CD4-positive, alpha-beta memory T cell (primary cell): ENCODE results near the gene C2orf68. TPM values are rescaled to one million over a fixed set of nuclear protein-coding genes. Genes with fewer than 3 reads are reported as not detected.

Source experiments
- CTCF ChIA-PET: fragments of 350-600 bp; sonication (Branson Sonifier 250); formaldehyde crosslinking; loops from one replicate; lab custom pipeline; 2021; ENCODE audit warnings: inconsistent platforms; ENCODE audit not compliant: partially characterized antibody; lab: Charles Lee
- POLR2A ChIA-PET: fragments of 350-600 bp; sonication (Branson Sonifier 250); formaldehyde crosslinking; loops from one replicate; lab custom pipeline; 2021; ENCODE audit not compliant: partially characterized antibody; lab: Charles Lee
- DNase-seq, 5 donors: peaks; one replicate each; pipeline versions ENCODE4 v3.0.0 to v3.0.0-alpha.2; 2020 to 2022; ENCODE audit warnings: mixed read lengths in 1 of 5
- H3K27ac ChIP-seq: one replicate; pipeline ENCODE4 v1.7.0; 2013; ENCODE audit warnings: low read depth, low read length
- H3K27me3 ChIP-seq: 2 replicates; pipeline ENCODE4 v1.7.0; 2013; ENCODE audit warnings: mild to moderate bottlenecking, low read length, moderate library complexity; ENCODE audit not compliant: insufficient read depth
- H3K36me3 ChIP-seq: 2 replicates; pipeline ENCODE4 v1.7.0; 2013; ENCODE audit warnings: mild to moderate bottlenecking, low read length, moderate library complexity; ENCODE audit not compliant: insufficient read depth
- H3K4me1 ChIP-seq: 2 replicates; pipeline ENCODE4 v1.7.0; 2013; ENCODE audit warnings: mild to moderate bottlenecking, low read length, moderate library complexity; ENCODE audit not compliant: insufficient read depth
- H3K4me3 ChIP-seq, 2 donors: one replicate each; pipeline ENCODE4 v1.7.0; 2013; ENCODE audit warnings: low read length in 2 of 2, mild to moderate bottlenecking in 1 of 2
- H3K9me3 ChIP-seq, 2 donors: one replicate each; pipeline ENCODE4 v1.7.0; 2013; ENCODE audit warnings: low read length in 2 of 2, control low read depth in 1 of 2; ENCODE audit not compliant: control insufficient read depth in 1 of 2
- H3K27ac Mint-ChIP-seq, 7 donors: one replicate each; pipeline ENCODE4 v1.8.0; 2020 to 2021; ENCODE audit warnings: mixed read lengths in 7 of 7, mild to moderate bottlenecking in 6 of 7, inconsistent platforms in 3 of 7, moderate library complexity in 3 of 7
- H3K27me3 Mint-ChIP-seq, 2 donors: one replicate each; pipeline ENCODE4 v1.8.0; 2020 to 2021; ENCODE audit warnings: mixed read lengths in 2 of 2
- H3K36me3 Mint-ChIP-seq, 2 donors: one replicate each; pipeline ENCODE4 v1.8.0; 2020 to 2021; ENCODE audit warnings: mixed read lengths in 2 of 2, inconsistent platforms in 1 of 2, mild to moderate bottlenecking in 1 of 2
- H3K4me1 Mint-ChIP-seq, 4 donors: one replicate each; pipeline ENCODE4 v1.8.0; 2020 to 2021; ENCODE audit warnings: mixed read lengths in 4 of 4, mild to moderate bottlenecking in 1 of 4
- H3K4me3 Mint-ChIP-seq, 8 donors: one replicate each; pipeline ENCODE4 v1.8.0; 2020 to 2021; ENCODE audit warnings: mixed read lengths in 8 of 8, mild to moderate bottlenecking in 7 of 8, moderate library complexity in 6 of 8, inconsistent platforms in 3 of 8
- H3K9me3 Mint-ChIP-seq, 8 donors: one replicate each; pipeline ENCODE4 v1.8.0; 2020 to 2021; ENCODE audit warnings: mixed read lengths in 8 of 8, mild to moderate bottlenecking in 5 of 8, inconsistent platforms in 3 of 8, moderate library complexity in 1 of 8
- intact Hi-C: fragments of 100-400 bp; cut with micrococcal nuclease; formaldehyde crosslinking; loops from one replicate; pipeline ENCODE4 v1.15.1; 2023
- polyA plus RNA-seq, 2 donors: library from polyadenylated mRNA; unstranded; fragments of 300-500 nt; fragmentation: Illumina TruSeq; gene quantifications; one replicate each; pipeline ENCODE4 v1.2.3, GENCODE V29; 2021
- total RNA-seq, 2 experiments: library from RNA; stranded (reverse); gene quantifications; one replicate each; pipeline ENCODE4 v1.2.3, GENCODE V29; 2021

The C2orf68 gene
- total and polyA plus RNA-seq, 4 experiments from 2014 or later: 16.9 to 89.9 (median 53.3) TPM

- Histone ChIP-seq H3K36me3 (no peaks in the 10 kb centered on the region), H3K4me1 (peaks cover 25% of the 10 kb centered on the region), H3K9me3 (no peaks in the 10 kb centered on the region), H3K27ac (no peak overlapping the region), H3K4me3 (no peak overlapping the region), H3K27me3 (no peaks in the 10 kb centered on the region)
- ChIA-PET CTCF (interaction anchor here (0.6 kb wide), 1 partner anchor 206 kb away, joined by 3 read pairs; no protein-coding TSS in a partner anchor), POLR2A (interaction anchor here (1.4 to 1.7 kb wide), 3 partner anchors 9 to 20 kb away, joined by 5 to 7 read pairs (median 5); partner anchors contain the start of genes C2orf68 and TMEM150A)
- DNase-seq: no peak
- peak overlapping the region in 1 of 8 donors; percentile 55 for H3K4me3 Mint-ChIP-seq
- no peaks in the 10 kb centered on the region for H3K27me3 Mint-ChIP-seq
- intact Hi-C loops: no loop called here
- H3K4me1 Mint-ChIP-seq: peaks cover 30 to 46% (median 38%) of the 10 kb centered on the region in 4 donors
- peaks cover 0 to 16% of the 10 kb centered on the region in 2 donors for H3K36me3 Mint-ChIP-seq
- peak overlapping the region in 2 of 7 donors; percentile 24 to 57 for H3K27ac Mint-ChIP-seq
- H3K9me3 Mint-ChIP-seq: peaks cover 0 to 1% (median 0%) of the 10 kb centered on the region in 8 donors
These were observed 20.3 kb downstream of the C2orf68 start for GRCh38 chr2:85591563-85591962.

GRCh38 chr2:85590950-85591349 lies 20.9 kb downstream of the C2orf68 start:
- no peaks in the 10 kb centered on the region for H3K27me3 Mint-ChIP-seq
- intact Hi-C loops: no loop called here
- DNase-seq: no peak
- H3K27ac ChIP-seq: no peak overlapping the region
- POLR2A ChIA-PET: interaction anchor here (1.4 to 1.5 kb wide), 2 partner anchors 12 to 21 kb away, joined by 5 to 7 read pairs; partner anchors contain the start of genes C2orf68 and TMEM150A
- H3K9me3 Mint-ChIP-seq: peaks cover 0 to 1% (median 0%) of the 10 kb centered on the region in 8 donors
- peak overlapping the region in 1 of 7 donors; percentile 73 for H3K27ac Mint-ChIP-seq
- peaks cover 0 to 14% of the 10 kb centered on the region in 2 donors for H3K36me3 Mint-ChIP-seq
- no peaks in the 10 kb centered on the region for H3K27me3 ChIP-seq
- no peaks in the 10 kb centered on the region for H3K9me3 ChIP-seq
- CTCF ChIA-PET: interaction anchor here (0.6 to 1.0 kb wide), 2 partner anchors 10 to 205 kb away, joined by 3 read pairs; no protein-coding TSS in a partner anchor
- H3K36me3 ChIP-seq: no peaks in the 10 kb centered on the region
- no peak overlapping the region for H3K4me3 ChIP-seq
- peaks cover 28 to 43% (median 37%) of the 10 kb centered on the region in 4 donors for H3K4me1 Mint-ChIP-seq
- H3K4me1 ChIP-seq: peaks cover 22% of the 10 kb centered on the region
- H3K4me3 Mint-ChIP-seq: no peak overlapping the region

- H3K4me1 Mint-ChIP-seq: peaks cover 31 to 43% (median 38%) of the 10 kb centered on the region in 4 donors
- CTCF ChIA-PET: interaction anchor here (1.0 kb wide), 1 partner anchor 10 kb away, joined by 3 read pairs; no protein-coding TSS in a partner anchor
These were observed 21.7 kb downstream of the C2orf68 start for GRCh38 chr2:85589982-85590791.

GRCh38 chr2:85589181-85589580 lies 22.7 kb downstream of the C2orf68 start:
- intact Hi-C loops: no loop called here
- Histone ChIP-seq H3K36me3 (no peaks in the 10 kb centered on the region), H3K27ac (no peak overlapping the region), H3K4me3 (no peak overlapping the region), H3K9me3 (no peaks in the 10 kb centered on the region), H3K27me3 (no peaks in the 10 kb centered on the region), H3K4me1 (peaks cover 28% of the 10 kb centered on the region)
- POLR2A ChIA-PET: interaction anchor here (1.4 kb wide), 1 partner anchor 235 kb away, joined by 4 read pairs; the partner anchor contains the start of genes ELMOD3 and RETSAT
- peaks cover 28 to 39% (median 35%) of the 10 kb centered on the region in 4 donors for H3K4me1 Mint-ChIP-seq
- CTCF ChIA-PET: no interaction called here
- H3K36me3 Mint-ChIP-seq: peaks cover 0 to 2% of the 10 kb centered on the region in 2 donors
- H3K9me3 Mint-ChIP-seq: no peaks in the 10 kb centered on the region
- H3K4me3 Mint-ChIP-seq: no peak overlapping the region
- no peaks in the 10 kb centered on the region for H3K27me3 Mint-ChIP-seq
- DNase-seq: no peak
- H3K27ac Mint-ChIP-seq: no peak overlapping the region

More at GRCh38 chr2:85589982-85590791, 21.7 kb downstream of the C2orf68 start:
- H3K9me3 ChIP-seq: no peaks in the 10 kb centered on the region
- no peaks in the 10 kb centered on the region for H3K27me3 ChIP-seq
- H3K4me1 ChIP-seq: peaks cover 29% of the 10 kb centered on the region
- POLR2A ChIA-PET: interaction anchor here (1.4 to 1.5 kb wide), 2 partner anchors 13 to 22 kb away, joined by 5 to 7 read pairs; partner anchors contain the start of genes C2orf68 and TMEM150A
- Mint-ChIP-seq H3K27me3 (no peaks in the 10 kb centered on the region), H3K36me3 (peaks cover 0 to 6% of the 10 kb centered on the region in 2 donors), H3K27ac (peak overlapping the region in 6 of 7 donors; percentile 8 to 70 (median 47)), H3K9me3 (no peaks in the 10 kb centered on the region), H3K4me3 (no peak overlapping the region)
- no peaks in the 10 kb centered on the region for H3K36me3 ChIP-seq
- intact Hi-C loops: no loop called here
- no peak overlapping the region for H3K27ac ChIP-seq
- no peak overlapping the region for H3K4me3 ChIP-seq
- no peak for DNase-seq

- Histone ChIP-seq H3K4me1 (peaks cover 31% of the 10 kb centered on the region), H3K27ac (no peak overlapping the region), H3K4me3 (no peak overlapping the region), H3K9me3 (no peaks in the 10 kb centered on the region), H3K36me3 (no peaks in the 10 kb centered on the region), H3K27me3 (no peaks in the 10 kb centered on the region)
- POLR2A ChIA-PET: interaction anchor here (1.4 to 5.8 kb wide), 3 partner anchors 7 to 234 kb away, joined by 4 to 71 read pairs (median 9); partner anchors contain the start of genes ELMOD3, RETSAT, RNF181 and VAMP8
- no peaks in the 10 kb centered on the region for H3K27me3 Mint-ChIP-seq
- peaks cover 0 to 2% of the 10 kb centered on the region in 2 donors for H3K36me3 Mint-ChIP-seq
- H3K4me3 Mint-ChIP-seq: peak overlapping the region in 2 of 8 donors; percentile 5 to 10
- no peaks in the 10 kb centered on the region for H3K9me3 Mint-ChIP-seq
- DNase-seq: no peak
- CTCF ChIA-PET: interaction anchor here (1.8 kb wide), 1 partner anchor 49 kb away, joined by 4 read pairs; no protein-coding TSS in a partner anchor
- intact Hi-C loops: no loop called here
- peaks cover 28 to 40% (median 36%) of the 10 kb centered on the region in 4 donors for H3K4me1 Mint-ChIP-seq
- peak overlapping the region in 3 of 7 donors; percentile 59 to 74 (median 63) for H3K27ac Mint-ChIP-seq
These were observed 23.2 kb downstream of the C2orf68 start for GRCh38 chr2:85588645-85589044.

- Histone ChIP-seq H3K9me3 (no peaks in the 10 kb centered on the region), H3K4me1 (peaks cover 35% of the 10 kb centered on the region), H3K36me3 (peaks cover 2% of the 10 kb centered on the region), H3K27ac (no peak overlapping the region), H3K4me3 (no peak overlapping the region), H3K27me3 (no peaks in the 10 kb centered on the region)
- Mint-ChIP-seq H3K4me1 (peaks cover 32 to 45% (median 40%) of the 10 kb centered on the region in 4 donors), H3K36me3 (peaks cover 0 to 5% of the 10 kb centered on the region in 2 donors), H3K27ac (peak overlapping the region in 5 of 7 donors; percentile 3 to 63 (median 51)), H3K4me3 (peak overlapping the region in 1 of 8 donors; percentile 5), H3K9me3 (no peaks in the 10 kb centered on the region), H3K27me3 (no peaks in the 10 kb centered on the region)
- intact Hi-C loops: no loop called here
- DNase-seq: no peak
- ChIA-PET POLR2A (interaction anchor here (1.4 to 5.8 kb wide), 3 partner anchors 7 to 234 kb away, joined by 4 to 71 read pairs (median 9); partner anchors contain the start of genes ELMOD3, RETSAT, RNF181 and VAMP8), CTCF (interaction anchor here (1.2 to 1.8 kb wide), 2 partner anchors 37 to 50 kb away, joined by 4 to 6 read pairs; no protein-coding TSS in a partner anchor)
These were observed 23.6 kb downstream of the C2orf68 start for GRCh38 chr2:85588236-85588635.
